AG08396 (cell line): ENCODE data around the gene NKX2-2.

ENCODE experiments used
- DNase-seq: peaks from one replicate; pipeline ENCODE4 v3.0.0; 2012; ENCODE audit warnings: low spot score, mixed read lengths

NKX2-2 gene

DNA sequence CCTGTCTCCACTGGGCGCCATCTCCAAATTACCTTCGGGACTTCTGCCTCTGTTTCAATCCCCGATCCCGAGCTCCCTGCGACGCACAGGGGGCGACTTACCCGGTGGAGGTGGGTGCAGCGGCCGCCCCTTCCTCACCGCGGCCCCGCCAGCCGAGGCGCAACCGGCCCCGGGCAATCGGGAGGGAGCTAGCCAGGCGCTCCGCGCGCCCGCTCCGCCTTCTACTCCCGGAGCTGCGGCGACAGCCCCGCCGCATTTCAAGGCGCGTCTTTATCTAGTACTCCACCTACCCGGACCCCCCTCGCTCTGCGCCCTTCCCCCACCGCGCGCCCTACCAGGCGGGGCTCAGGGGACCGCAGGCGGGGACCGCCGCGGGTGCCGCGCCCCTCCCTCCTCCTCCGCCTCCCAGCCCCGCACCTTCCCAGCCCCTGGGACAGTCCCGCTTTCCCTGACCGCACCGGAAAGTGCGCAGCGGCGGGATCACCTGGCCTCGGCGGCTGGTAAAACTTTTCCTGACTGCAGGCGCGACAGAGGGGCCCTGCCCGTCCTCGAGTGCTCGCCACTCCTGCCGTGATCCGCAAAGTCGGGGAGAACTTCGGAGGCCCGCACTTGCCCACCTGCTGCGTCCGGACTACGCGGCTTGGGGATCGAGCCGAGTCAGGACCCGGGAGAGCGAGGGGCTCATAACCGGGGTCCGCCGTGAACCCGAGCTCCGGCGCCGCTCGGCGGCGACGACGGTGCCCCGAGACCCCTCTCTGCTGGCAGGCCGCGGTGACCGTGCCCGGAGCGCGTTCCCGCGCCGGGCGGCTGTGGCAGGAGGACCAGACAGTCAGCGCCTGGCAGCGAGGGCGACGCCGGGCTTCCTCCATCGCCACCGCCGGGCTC lies 8.0 kb upstream of the NKX2-2 start:
- DNase-seq, result no peak

DNA sequence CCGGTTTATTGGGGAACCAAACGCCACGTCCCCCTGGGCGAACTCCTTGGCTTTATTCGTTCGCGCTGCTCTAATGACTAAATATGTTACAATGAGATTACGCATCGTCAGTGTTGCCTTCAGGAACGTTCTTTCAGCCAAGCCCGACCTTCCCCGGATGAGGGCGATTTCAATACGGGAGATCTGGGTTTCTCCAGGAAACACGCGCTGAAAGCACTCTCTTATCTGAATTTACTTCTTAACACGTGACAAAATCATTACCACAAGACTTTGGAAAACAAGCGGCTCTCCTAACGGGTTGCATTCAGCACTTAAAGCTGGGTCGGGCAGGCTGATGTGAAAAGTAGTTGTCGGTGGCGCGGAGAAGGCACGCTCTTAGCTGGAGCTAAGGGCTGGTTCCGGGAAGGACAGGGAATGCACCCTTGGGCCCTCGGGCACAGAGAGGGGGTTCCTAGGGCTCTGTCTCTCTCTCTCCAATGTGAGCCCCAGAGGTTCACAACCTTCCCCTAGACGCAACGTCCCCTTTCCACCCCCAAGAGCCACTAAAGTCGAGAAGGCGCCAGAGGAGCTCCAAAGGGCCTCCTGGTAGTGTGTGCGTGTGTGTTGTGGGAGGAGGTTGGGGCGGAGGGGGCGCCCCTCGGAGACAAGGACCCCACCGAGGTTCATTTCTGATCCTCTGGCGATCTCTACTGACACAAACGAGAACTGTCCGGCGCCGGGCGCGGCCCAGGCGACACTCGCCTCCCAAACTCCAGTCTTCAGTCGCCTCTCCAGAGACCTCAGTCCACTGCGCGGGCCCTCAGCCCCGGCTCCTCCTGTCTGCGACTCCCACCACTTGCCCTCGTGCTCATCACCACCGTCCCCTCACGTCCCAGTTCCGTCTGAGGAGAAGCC lies 7.1 kb upstream of the NKX2-2 start:
- DNase-seq, result peak; percentile 24

DNA sequence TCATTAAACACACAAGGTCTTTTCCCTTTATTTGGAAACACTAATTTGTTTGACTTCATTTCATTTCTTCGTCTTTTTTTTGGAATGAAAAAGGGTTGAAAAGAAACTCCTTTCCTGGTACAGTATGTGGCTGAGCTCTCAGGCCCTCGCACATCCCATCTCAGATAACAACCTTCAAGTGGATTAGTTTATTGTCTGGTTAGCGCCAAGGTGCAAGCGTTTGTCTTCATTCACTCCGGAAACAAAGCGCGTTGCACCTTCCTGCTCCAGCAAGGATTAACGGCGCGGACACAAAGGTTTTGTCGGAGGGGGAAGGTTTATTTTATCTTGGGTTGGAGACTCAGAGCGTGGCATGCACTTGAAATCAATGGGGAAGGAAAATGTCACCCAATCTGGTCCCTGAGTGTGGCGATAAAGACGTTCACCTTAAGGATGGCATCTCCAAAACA lies 5.3 kb upstream of the NKX2-2 start:
- no peak for DNase-seq

DNA sequence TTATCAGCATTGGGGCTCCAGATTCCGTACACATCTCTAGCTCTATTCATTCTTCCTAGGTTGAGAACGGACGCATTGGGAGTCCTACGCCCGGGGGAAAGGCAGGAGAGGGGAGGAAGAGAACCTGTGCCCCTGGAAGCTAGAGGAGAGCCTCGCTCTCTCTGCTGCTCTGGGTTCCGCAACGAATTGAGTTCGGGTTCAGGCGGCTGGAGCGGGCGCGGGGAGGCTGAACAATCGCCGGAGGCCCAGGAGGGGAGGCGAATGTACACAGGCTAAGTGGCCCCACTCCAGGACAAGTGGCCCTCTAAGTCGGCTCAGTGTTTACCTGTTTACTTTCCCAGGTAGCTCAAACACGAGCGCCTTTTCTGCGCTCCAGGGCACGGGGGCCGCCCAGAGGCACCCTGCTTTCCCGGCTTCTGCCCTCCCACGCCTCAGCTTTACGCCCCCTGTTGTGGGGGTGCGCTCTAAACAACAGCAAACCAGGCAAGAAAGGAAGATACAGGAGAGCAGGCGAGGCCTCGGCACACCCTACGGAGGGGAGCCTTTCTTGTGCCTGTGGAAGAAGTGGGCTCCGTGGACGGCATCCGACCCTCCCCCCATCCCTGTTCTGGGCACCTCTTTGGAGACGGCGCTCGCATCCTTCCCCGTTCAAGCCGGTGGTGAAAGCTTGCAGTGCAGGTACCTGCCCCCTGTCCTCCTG lies 4.6 kb upstream of the NKX2-2 start:
- no peak for DNase-seq

- no peak for DNase-seq
Measured at GRCh38 chr20:21517566-21518277, 3.9 kb upstream of the NKX2-2 start.

DNA sequence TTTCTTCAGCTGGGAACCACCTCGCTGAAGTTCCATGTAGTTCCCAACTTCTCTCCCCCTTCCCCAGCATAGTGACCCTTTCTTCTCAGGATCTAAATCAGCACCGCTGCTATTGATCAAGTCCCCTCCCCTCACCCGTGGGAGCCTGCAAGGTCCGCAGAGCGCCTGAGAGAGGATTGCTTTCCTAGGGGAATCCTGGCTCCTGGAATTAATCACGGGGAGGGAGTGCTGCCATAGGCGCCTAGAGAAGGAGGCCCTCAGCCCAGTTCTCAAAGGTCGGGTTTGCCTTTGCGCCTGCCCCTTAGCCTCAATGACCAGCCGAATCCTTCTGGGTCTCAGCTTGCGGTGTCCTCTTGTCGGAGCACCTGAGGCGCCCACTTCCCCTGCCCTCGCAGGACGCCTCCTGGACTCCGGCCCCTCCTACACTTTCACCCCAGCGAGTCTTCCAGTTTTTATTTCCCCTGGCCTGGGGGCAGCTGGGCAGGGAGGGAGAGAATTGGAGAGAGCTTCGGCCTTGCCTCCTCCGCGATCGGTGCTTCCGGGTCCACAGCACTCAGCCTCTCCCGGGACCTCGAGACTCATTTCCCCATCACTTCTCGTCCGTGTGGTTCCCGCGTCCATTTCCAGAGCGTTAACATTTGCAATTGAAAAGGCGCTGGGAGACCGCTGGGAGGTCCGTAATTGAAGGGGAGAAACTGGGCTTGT lies 3.1 kb upstream of the NKX2-2 start:
- DNase-seq, result peak; percentile 20

- DNase-seq, result no peak
Measured at GRCh38 chr20:21516180-21516567, 2.3 kb upstream of the NKX2-2 start.

- no peak for DNase-seq
Measured at GRCh38 chr20:21515300-21516179, 1.7 kb upstream of the NKX2-2 start.

DNA sequence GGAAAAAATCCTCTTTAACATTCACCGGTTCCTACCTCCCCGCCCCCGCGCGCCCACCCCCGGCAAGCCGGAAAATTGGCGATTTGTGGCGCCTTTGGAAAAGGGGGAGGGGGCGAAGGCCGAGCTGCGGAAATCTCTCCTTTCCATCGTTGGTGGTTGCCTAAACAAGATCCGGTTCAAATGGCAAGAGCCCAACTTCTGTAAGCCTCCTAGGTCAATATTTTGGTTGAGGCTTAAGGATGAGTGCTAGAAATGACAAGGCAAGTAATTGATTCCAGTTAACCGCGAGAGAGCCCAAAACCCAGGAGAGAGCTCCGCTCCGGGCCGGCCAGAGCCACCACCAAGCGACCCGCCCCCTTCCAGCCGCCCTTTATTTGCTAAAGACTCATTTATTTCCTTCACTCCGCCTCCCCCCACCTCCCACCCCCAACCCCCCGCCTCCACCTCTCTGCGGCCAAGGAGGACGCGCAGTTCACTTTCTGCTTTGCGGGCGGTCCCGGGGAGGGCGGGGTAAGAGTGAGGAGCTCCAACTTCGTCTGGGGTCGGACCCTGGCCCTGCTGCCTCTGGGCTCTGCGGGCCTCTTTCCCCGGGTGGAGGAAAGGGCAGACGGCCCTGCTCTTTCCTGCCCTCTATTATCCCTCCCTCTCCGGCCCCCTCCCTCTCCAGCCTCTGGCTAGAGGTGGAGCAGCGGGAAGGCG lies 838 bp upstream of the NKX2-2 start:
- DNase-seq, result peak; percentile 22

DNA sequence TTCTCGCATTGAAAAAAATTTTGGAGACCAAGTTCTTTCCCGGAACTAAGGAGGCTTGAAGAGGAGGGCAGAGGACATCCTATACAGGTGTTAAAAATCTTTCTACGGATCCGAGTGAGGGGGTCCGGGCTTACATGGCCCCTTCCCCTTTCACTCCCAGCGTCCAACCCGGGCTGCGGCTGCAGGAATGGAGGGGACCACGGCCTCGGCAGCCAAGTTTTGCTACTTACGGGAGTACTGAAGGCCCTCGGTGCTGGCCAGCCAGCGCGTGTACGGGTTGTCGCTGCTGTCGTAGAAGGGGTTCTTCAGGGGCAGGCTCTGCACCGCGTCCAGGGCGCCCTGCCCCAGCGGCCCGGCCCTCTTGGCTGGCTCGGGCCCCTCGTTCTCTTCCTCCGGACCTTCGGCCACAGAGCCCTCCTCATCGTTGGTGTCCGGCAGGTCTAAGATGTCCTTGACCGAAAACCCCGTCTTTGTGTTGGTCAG lies 642 bp downstream of the NKX2-2 start:
- peak; percentile 33 for DNase-seq

DNA sequence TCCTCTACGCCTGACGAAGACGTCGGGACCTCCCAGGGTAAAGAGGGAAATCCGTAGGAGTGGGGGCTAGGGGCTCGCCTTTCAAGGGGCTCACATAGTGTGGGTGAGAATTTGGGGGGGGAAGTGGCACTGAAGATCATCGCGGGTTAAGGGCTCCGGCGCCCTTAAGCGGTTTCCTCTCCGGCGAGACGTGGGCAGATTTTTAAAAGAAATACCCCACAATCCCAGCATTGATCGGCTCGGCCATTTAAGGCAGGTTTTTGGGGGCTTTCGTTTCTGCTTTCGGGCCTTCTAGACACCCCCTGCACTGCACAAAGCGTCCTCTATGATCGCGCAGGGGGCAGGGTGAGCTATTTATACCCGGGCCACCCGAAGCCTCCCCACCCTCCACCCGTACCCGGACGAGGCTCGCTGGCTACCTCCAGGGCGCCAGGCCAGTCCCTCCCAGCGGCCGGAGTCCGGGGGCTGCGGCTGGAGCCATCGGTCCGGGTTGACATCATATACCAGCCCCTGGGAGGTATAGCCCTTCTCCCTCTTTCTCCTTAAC lies 1.2 kb downstream of the NKX2-2 start:
- peak; percentile 35 for DNase-seq

GRCh38 chr20:21511850-21512633 lies 1.8 kb downstream of the NKX2-2 start:
- peak; percentile 33 for DNase-seq

- DNase-seq, result no peak
Measured at GRCh38 chr20:21511485-21511849, 2.4 kb downstream of the NKX2-2 start.

GRCh38 chr20:21510414-21511384 lies 3.2 kb downstream of the NKX2-2 start:
- peak; percentile 42 for DNase-seq

DNA sequence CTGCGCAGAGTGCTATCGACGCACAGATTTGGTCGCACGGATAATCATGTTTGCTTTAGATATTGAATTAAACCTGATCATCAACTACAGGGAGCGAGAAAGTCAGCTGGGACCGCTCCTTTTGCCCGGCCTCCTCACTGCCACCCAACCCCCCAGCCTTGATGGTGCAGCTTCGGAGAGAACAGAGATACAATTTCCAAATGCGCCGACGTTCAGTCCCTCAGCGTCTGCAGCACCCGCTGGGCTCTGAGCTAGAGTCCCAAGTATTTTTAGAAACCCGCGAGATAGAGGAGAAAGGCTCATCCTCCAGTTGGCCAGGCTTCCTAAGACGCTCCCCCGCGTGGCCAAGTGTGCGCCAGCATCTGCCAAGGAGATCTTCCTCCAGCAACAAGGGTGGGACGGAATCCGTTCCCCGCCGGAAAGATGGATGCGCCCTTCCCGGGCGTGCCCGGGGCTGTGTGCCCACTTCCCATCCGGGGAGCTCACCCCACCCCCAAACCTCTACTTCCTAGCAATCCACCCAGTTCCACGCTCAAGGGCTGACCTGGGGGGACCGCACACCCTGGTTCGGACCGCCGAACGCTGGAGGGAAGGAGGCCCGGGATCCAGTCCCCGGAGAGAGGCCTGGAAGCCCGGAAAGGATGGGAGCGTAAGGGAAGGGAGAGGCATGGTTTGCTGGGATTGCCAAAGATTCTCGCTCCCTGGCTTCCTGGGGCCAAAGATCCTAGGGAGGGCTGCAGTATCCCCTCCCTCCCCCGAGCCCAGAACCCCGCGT lies 4.1 kb downstream of the NKX2-2 start:
- peak; percentile 68 for DNase-seq

DNA sequence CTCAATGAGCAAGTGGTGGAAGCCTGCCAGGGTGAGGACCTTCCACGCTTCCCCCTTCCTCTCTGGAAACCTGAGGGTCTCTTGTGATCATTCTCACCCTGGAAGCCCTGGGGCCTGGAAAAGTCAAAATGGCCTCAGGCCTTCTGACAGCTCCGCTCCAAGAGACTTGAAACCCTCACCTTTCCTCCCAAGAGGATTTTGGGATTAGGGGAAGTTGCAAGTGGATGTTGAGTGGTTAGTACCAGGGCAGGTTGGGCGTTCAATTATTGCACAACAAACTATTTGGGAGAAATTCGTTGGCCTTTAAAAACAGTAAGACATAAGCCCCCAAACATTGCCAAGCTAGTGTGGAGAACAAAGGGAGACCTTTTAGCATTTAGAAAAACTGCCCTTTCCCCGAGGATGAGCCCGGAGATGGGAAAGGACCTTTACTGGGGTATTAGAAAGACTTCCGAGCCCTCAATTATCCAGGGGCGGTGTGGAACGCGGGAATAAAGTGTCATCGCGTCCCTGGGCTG lies 4.7 kb downstream of the NKX2-2 start:
- no peak for DNase-seq
